PFSK-1 (cell line): ENCODE measurements around the gene PREX1.

Source experiments
- POLR2AphosphoS5 ChIP-seq: IDR thresholded peaks from 2 replicates; pipeline ENCODE4 v1.6.1; 2012; ENCODE audit warnings: low read depth, mild to moderate bottlenecking, control low read depth, low read length, moderate library complexity
- SIN3A ChIP-seq: IDR thresholded peaks from 2 replicates; pipeline ENCODE4 v1.6.1; 2012; ENCODE audit warnings: mild to moderate bottlenecking, low read length, moderate library complexity, borderline replicate concordance; ENCODE audit not compliant: insufficient read depth
- TAF1 ChIP-seq: IDR thresholded peaks from 2 replicates; pipeline ENCODE4 v1.6.1; 2012; ENCODE audit warnings: low read length, control low read depth, borderline replicate concordance; ENCODE audit not compliant: insufficient read depth

GRCh38 chr20:48647858-48648257 is 179.9 kb downstream of the PREX1 start:
- no peak for TF ChIP-seq TAF1
- no peak for TF ChIP-seq POLR2AphosphoS5
- no peak for TF ChIP-seq SIN3A
